Measurements from ENCODE around the gene SPRYD3.

- TF ChIP-seq CTCF (conservative IDR thresholded peaks at IDR 0.05; ENCODE audit: low read depth, low read length): peak; percentile 77
- no peak for TF ChIP-seq EZH2 (IDR thresholded peaks at IDR 0.05; ENCODE audit: low read length, unreplicated experiment)
- TF ChIP-seq EZH2phosphoT487 (IDR thresholded peaks at IDR 0.05; ENCODE audit: borderline replicate concordance, low read length): no peak
Observed at GRCh38 chr12:53061404-53062010, 17.7 kb downstream of the SPRYD3 start.

Measured in PC-3 (cell line).